HG03196 (cell line): ENCODE results near the gene IGSF10.

Experiments used
- ATAC-seq: cut with Tn5 transposase; IDR thresholded peaks from one replicate; pipeline ENCODE4 v1.9.1; 2021; ENCODE audit not compliant: unreplicated experiment

The IGSF10 gene

GRCh38 chr3:151423091-151423490 lies 37.8 kb downstream of the IGSF10 start:
- ATAC-seq, result no peak

GRCh38 chr3:151421938-151422337 lies 38.9 kb downstream of the IGSF10 start:
- ATAC-seq, result no peak

- ATAC-seq, result no peak
Observed at GRCh38 chr3:151419806-151420205, 41.1 kb downstream of the IGSF10 start.

GRCh38 chr3:151415289-151415688 lies 45.6 kb downstream of the IGSF10 start:
- ATAC-seq, result no peak

GRCh38 chr3:151412989-151413388 lies 47.9 kb downstream of the IGSF10 start:
- no peak for ATAC-seq
